Neuron (in vitro differentiated cells): ENCODE results near the gene WEE1.

ENCODE experiments used
- H2AFZ ChIP-seq: one replicate; pipeline ENCODE4 v1.6.1; 2013; ENCODE audit warnings: low read depth, mild to moderate bottlenecking, inconsistent platforms, low read length, moderate library complexity
- H3K27me3 ChIP-seq: one replicate; pipeline ENCODE4 v1.6.1; 2013; ENCODE audit warnings: low read length; ENCODE audit not compliant: insufficient read depth
- H3K36me3 ChIP-seq: one replicate; pipeline ENCODE4 v1.6.1; 2013; ENCODE audit warnings: low read length; ENCODE audit not compliant: insufficient read depth
- H3K4me1 ChIP-seq: one replicate; pipeline ENCODE4 v1.6.1; 2013; ENCODE audit warnings: low read length; ENCODE audit not compliant: insufficient read depth
- H3K4me3 ChIP-seq: 2 replicates; pipeline ENCODE4 v1.5.1; 2013; ENCODE audit warnings: mild to moderate bottlenecking, low read length, moderate library complexity
- H3K9me3 ChIP-seq: one replicate; pipeline ENCODE4 v1.6.1; 2013; ENCODE audit warnings: low read length

WEE1 gene

GRCh38 chr11:9573052-9573774 is at the start of gene WEE1:
Gene WEE1 (plus strand): TSS chr11:9573670. CDS start chr11:9573934, 264 bp downstream.
- Histone ChIP-seq H3K4me3 (peak within 1 kb of the TSS; percentile 87), H3K36me3 (peaks cover 24% of the 10 kb centered on the region), H3K4me1 (peaks cover 42% of the 10 kb centered on the region), H3K27me3 (no peaks in the 10 kb centered on the region), H3K9me3 (no peaks in the 10 kb centered on the region), H2AFZ (peak within 1 kb of the TSS; percentile 77)

GRCh38 chr11:9524001-9524400 is 49.5 kb upstream of the WEE1 start:
- Histone ChIP-seq H3K27me3 (no peaks in the 10 kb centered on the region), H2AFZ (no peak overlapping the region), H3K36me3 (peaks cover 30% of the 10 kb centered on the region)

GRCh38 chr11:9525116-9525515 is 48.4 kb upstream of the WEE1 start:
- H3K27me3 ChIP-seq: no peaks in the 10 kb centered on the region
- no peak overlapping the region for H2AFZ ChIP-seq
- H3K4me3 ChIP-seq: no peak overlapping the region
- H3K9me3 ChIP-seq: no peaks in the 10 kb centered on the region
- H3K4me1 ChIP-seq: no peaks in the 10 kb centered on the region
- H3K36me3 ChIP-seq: peaks cover 31% of the 10 kb centered on the region

More at GRCh38 chr11:9524001-9524400, 49.5 kb upstream of the WEE1 start:
- no peaks in the 10 kb centered on the region for H3K9me3 ChIP-seq
- H3K4me3 ChIP-seq: no peak overlapping the region
- H3K4me1 ChIP-seq: no peaks in the 10 kb centered on the region

- H3K9me3 ChIP-seq: no peaks in the 10 kb centered on the region
- H3K27me3 ChIP-seq: no peaks in the 10 kb centered on the region
- H3K4me1 ChIP-seq: no peaks in the 10 kb centered on the region
- H2AFZ ChIP-seq: no peak overlapping the region
- H3K36me3 ChIP-seq: peaks cover 28% of the 10 kb centered on the region
- no peak overlapping the region for H3K4me3 ChIP-seq
These were observed 45.9 kb upstream of the WEE1 start for GRCh38 chr11:9527481-9528135.

GRCh38 chr11:9528136-9528501 is 45.4 kb upstream of the WEE1 start:
- no peak overlapping the region for H2AFZ ChIP-seq
- no peaks in the 10 kb centered on the region for H3K9me3 ChIP-seq
- H3K4me1 ChIP-seq: no peaks in the 10 kb centered on the region
- no peaks in the 10 kb centered on the region for H3K27me3 ChIP-seq
- H3K4me3 ChIP-seq: no peak overlapping the region
- H3K36me3 ChIP-seq: peaks cover 28% of the 10 kb centered on the region

GRCh38 chr11:9528573-9529333 is 44.7 kb upstream of the WEE1 start:
- H3K27me3 ChIP-seq: no peaks in the 10 kb centered on the region
- H3K4me3 ChIP-seq: no peak overlapping the region
- no peak overlapping the region for H2AFZ ChIP-seq
- H3K9me3 ChIP-seq: no peaks in the 10 kb centered on the region
- H3K4me1 ChIP-seq: peaks cover 5% of the 10 kb centered on the region
- peaks cover 28% of the 10 kb centered on the region for H3K36me3 ChIP-seq

- H3K4me1 ChIP-seq: peaks cover 10% of the 10 kb centered on the region
- no peak overlapping the region for H3K4me3 ChIP-seq
- H2AFZ ChIP-seq: no peak overlapping the region
- H3K36me3 ChIP-seq: peaks cover 28% of the 10 kb centered on the region
- H3K9me3 ChIP-seq: no peaks in the 10 kb centered on the region
- no peaks in the 10 kb centered on the region for H3K27me3 ChIP-seq
These were observed 44.2 kb upstream of the WEE1 start for GRCh38 chr11:9529334-9529650.

- no peak overlapping the region for H3K4me3 ChIP-seq
- H3K9me3 ChIP-seq: no peaks in the 10 kb centered on the region
- H3K27me3 ChIP-seq: no peaks in the 10 kb centered on the region
- no peak overlapping the region for H2AFZ ChIP-seq
- peaks cover 10% of the 10 kb centered on the region for H3K4me1 ChIP-seq
- H3K36me3 ChIP-seq: peaks cover 24% of the 10 kb centered on the region
These were observed 43.3 kb upstream of the WEE1 start for GRCh38 chr11:9530020-9530621.

- Histone ChIP-seq H3K27me3 (no peaks in the 10 kb centered on the region), H3K36me3 (peaks cover 16% of the 10 kb centered on the region)
These were observed 42.4 kb upstream of the WEE1 start for GRCh38 chr11:9530901-9531625.

GRCh38 chr11:9533058-9533457 is 40.4 kb upstream of the WEE1 start:
- peak overlapping the region; percentile 5 for H2AFZ ChIP-seq
- no peaks in the 10 kb centered on the region for H3K9me3 ChIP-seq
- H3K36me3 ChIP-seq: peaks cover 6% of the 10 kb centered on the region
- peaks cover 10% of the 10 kb centered on the region for H3K4me1 ChIP-seq
- H3K4me3 ChIP-seq: no peak overlapping the region
- no peaks in the 10 kb centered on the region for H3K27me3 ChIP-seq

More at GRCh38 chr11:9530901-9531625, 42.4 kb upstream of the WEE1 start:
- Histone ChIP-seq H2AFZ (no peak overlapping the region), H3K4me1 (peaks cover 10% of the 10 kb centered on the region), H3K4me3 (no peak overlapping the region), H3K9me3 (no peaks in the 10 kb centered on the region)

GRCh38 chr11:9533736-9534473 is 39.6 kb upstream of the WEE1 start:
- Histone ChIP-seq H3K36me3 (peaks cover 2% of the 10 kb centered on the region), H2AFZ (no peak overlapping the region), H3K4me3 (no peak overlapping the region), H3K27me3 (no peaks in the 10 kb centered on the region), H3K4me1 (peaks cover 10% of the 10 kb centered on the region), H3K9me3 (no peaks in the 10 kb centered on the region)

GRCh38 chr11:9535189-9535781 is 38.2 kb upstream of the WEE1 start:
- Histone ChIP-seq H3K9me3 (no peaks in the 10 kb centered on the region), H3K27me3 (no peaks in the 10 kb centered on the region), H3K36me3 (no peaks in the 10 kb centered on the region), H3K4me3 (no peak overlapping the region), H3K4me1 (peaks cover 10% of the 10 kb centered on the region), H2AFZ (no peak overlapping the region)
